IMR-90 (cell line): ENCODE results near the gene PLPP4. TPM values are rescaled to one million over a fixed set of nuclear protein-coding genes. Genes with fewer than 3 reads are reported as not detected.

Source experiments
- ATAC-seq: fragments of 200-7000 bp; cut with Tn5 transposase; 2 replicates; pipeline ENCODE4 v1.9.1; 2020; ENCODE audit warnings: low read depth, mild to moderate bottlenecking, moderate library complexity
- BruUV-seq: library from RNA; stranded (reverse); fragments of 400-500 nt; replicated peaks from 2 replicates; lab custom pipeline; 2021; lab: Mats Ljungman, UMichigan
- CTCF ChIA-PET: fragments of 300-600 bp; formaldehyde crosslinking; extraction: SDS; loops from one replicate; lab custom pipeline; 2021; ENCODE audit warnings: antibody characterized with exemption; lab: Yijun Ruan, JAX
- POLR2A ChIA-PET: fragments of 300-600 bp; sonication (Branson Sonifier 250); formaldehyde crosslinking; loops from one replicate; lab custom pipeline; 2022; ENCODE audit warnings: antibody characterized with exemption; ENCODE audit not compliant: unreplicated experiment; lab: Charles Lee
- DNase-seq: peaks from one replicate; pipeline ENCODE4 v3.0.0; 2013
- H2AFZ ChIP-seq: replicated peaks from 2 replicates; pipeline ENCODE3; 2013; ENCODE audit warnings: low read length, mild to moderate bottlenecking; ENCODE audit not compliant: poor library complexity
- H2AK5ac ChIP-seq: 2 replicates; pipeline ENCODE4 v1.6.1; 2013; ENCODE audit warnings: low read depth, low read length, inconsistent platforms
- H2AK9ac ChIP-seq: replicated peaks from 2 replicates; pipeline ENCODE3; 2013; ENCODE audit warnings: mild to moderate bottlenecking, low read depth, low read length, moderate library complexity; ENCODE audit not compliant: poor library complexity
- H2BK120ac ChIP-seq: 2 replicates; pipeline ENCODE4 v1.6.1; 2013; ENCODE audit warnings: low read depth, low read length, inconsistent platforms
- H2BK15ac ChIP-seq: 3 replicates; pipeline ENCODE4 v1.6.1; 2013; ENCODE audit warnings: low read depth, low read length, inconsistent platforms
- H2BK20ac ChIP-seq: 2 replicates; pipeline ENCODE4 v1.6.1; 2013; ENCODE audit warnings: low read depth, mild to moderate bottlenecking, inconsistent platforms, low read length, moderate library complexity
- H2BK5ac ChIP-seq: 2 replicates; pipeline ENCODE4 v1.6.1; 2013; ENCODE audit warnings: mild to moderate bottlenecking, low read depth, low read length, inconsistent platforms; ENCODE audit not compliant: poor library complexity, severe bottlenecking
- H3K14ac ChIP-seq: replicated peaks from 2 replicates; pipeline ENCODE4 v1.6.1; 2013; ENCODE audit warnings: low read depth, low read length, inconsistent platforms
- H3K18ac ChIP-seq: 2 replicates; pipeline ENCODE4 v1.6.1; 2013; ENCODE audit warnings: low read depth, low read length, control low read depth
- H3K23ac ChIP-seq: 2 replicates; pipeline ENCODE4 v1.6.1; 2013; ENCODE audit warnings: low read depth, low read length, inconsistent platforms
- H3K27ac ChIP-seq: 2 replicates; pipeline ENCODE4 v1.5.1; 2013; ENCODE audit warnings: mild to moderate bottlenecking, control low read depth, low read length; ENCODE audit not compliant: insufficient read depth
- H3K27me3 ChIP-seq: 2 replicates; pipeline ENCODE4 v1.6.1; 2013; ENCODE audit warnings: low read length; ENCODE audit not compliant: control insufficient read depth, insufficient read depth
- H3K36me3 ChIP-seq: 2 replicates; pipeline ENCODE4 v1.6.1; 2013; ENCODE audit warnings: low read length, mixed read lengths; ENCODE audit not compliant: control insufficient read depth, insufficient read depth
- H3K4ac ChIP-seq: 2 replicates; pipeline ENCODE4 v1.6.1; 2013; ENCODE audit warnings: low read depth, low read length, inconsistent platforms
- H3K4me1 ChIP-seq: 2 replicates; pipeline ENCODE4 v1.6.1; 2013; ENCODE audit warnings: low read length, mixed read lengths; ENCODE audit not compliant: control insufficient read depth, insufficient read depth
- H3K4me2 ChIP-seq: 2 replicates; pipeline ENCODE4 v1.6.1; 2013; ENCODE audit warnings: low read depth, mild to moderate bottlenecking, control low read depth, low read length, moderate library complexity
- H3K4me3 ChIP-seq: 2 replicates; pipeline ENCODE4 v1.5.1; 2013; ENCODE audit warnings: low read depth, mild to moderate bottlenecking, control low read depth, low read length, moderate library complexity; ENCODE audit not compliant: insufficient read depth
- H3K56ac ChIP-seq: 2 replicates; pipeline ENCODE4 v1.6.1; 2013; ENCODE audit warnings: low read length, inconsistent platforms; ENCODE audit not compliant: insufficient read depth; ENCODE audit errors: extremely low read depth
- H3K79me1 ChIP-seq, 2 experiments: 2 replicates each; pipeline ENCODE4 v1.6.1; 2013; ENCODE audit warnings: low read length in 2 of 2, inconsistent platforms in 1 of 2, low read depth in 1 of 2
- H3K9ac ChIP-seq: 2 replicates; pipeline ENCODE4 v1.6.1; 2013; ENCODE audit warnings: low read depth, low read length, control low read depth
- H3K9me1 ChIP-seq: 2 replicates; pipeline ENCODE4 v1.6.1; 2013; ENCODE audit warnings: low read length, inconsistent platforms; ENCODE audit not compliant: insufficient read depth
- H3K9me3 ChIP-seq: 2 replicates; pipeline ENCODE4 v1.6.1; 2013; ENCODE audit warnings: low read length; ENCODE audit not compliant: control insufficient read depth, insufficient read depth
- H4K20me1 ChIP-seq: 2 replicates; pipeline ENCODE4 v1.6.1; 2013; ENCODE audit warnings: low read length, inconsistent platforms; ENCODE audit not compliant: insufficient read depth
- H4K5ac ChIP-seq: 2 replicates; pipeline ENCODE4 v1.6.1; 2013; ENCODE audit warnings: mild to moderate bottlenecking, low read depth, low read length, control low read depth
- H4K8ac ChIP-seq, 2 experiments: 2 replicates each; pipeline ENCODE4 v1.6.1; 2013; ENCODE audit warnings: low read depth in 2 of 2, low read length in 2 of 2, control low read depth in 1 of 2, inconsistent platforms in 1 of 2
- H4K91ac ChIP-seq: 2 replicates; pipeline ENCODE4 v1.6.1; 2013; ENCODE audit warnings: low read depth, low read length, inconsistent platforms; ENCODE audit not compliant: insufficient read depth
- BHLHE40 ChIP-seq: fragments of 150-350 bp; IDR thresholded peaks from 2 replicates; pipeline ENCODE4 v1.6.1; 2016; ENCODE audit warnings: mild to moderate bottlenecking, low read depth, low read length
- CEBPB ChIP-seq: IDR thresholded peaks from 2 replicates; pipeline ENCODE4 v1.6.1; 2012; ENCODE audit warnings: low read depth, low read length, improper control_type of control experiment
- CHD1 ChIP-seq: IDR thresholded peaks from 2 replicates; pipeline ENCODE4 v1.6.1; 2012; ENCODE audit warnings: low read depth, low read length, improper control_type of control experiment
- FOS ChIP-seq: fragments of 150-350 bp; IDR thresholded peaks from 2 replicates; pipeline ENCODE4 v1.6.1; 2016; ENCODE audit warnings: low read depth, low read length
- MAFK ChIP-seq: IDR thresholded peaks from 2 replicates; pipeline ENCODE4 v1.6.1; 2012; ENCODE audit warnings: low read depth, low read length, improper control_type of control experiment
- MAZ ChIP-seq: IDR thresholded peaks from 2 replicates; pipeline ENCODE4 v1.6.1; 2012; ENCODE audit warnings: low read depth, mild to moderate bottlenecking, low read length, improper control_type of control experiment, moderate library complexity, borderline replicate concordance
- MXI1 ChIP-seq: IDR thresholded peaks from 2 replicates; pipeline ENCODE4 v1.6.1; 2012; ENCODE audit warnings: low read depth, mild to moderate bottlenecking, low read length, moderate library complexity, borderline replicate concordance
- NFE2L2 ChIP-seq: fragments of 150-350 bp; IDR thresholded peaks from 2 replicates; pipeline ENCODE4 v1.6.1; 2016; ENCODE audit warnings: low read depth, mild to moderate bottlenecking, low read length
- POLR2A ChIP-seq: IDR thresholded peaks from 2 replicates; pipeline ENCODE4 v1.6.1; 2012; ENCODE audit warnings: mild to moderate bottlenecking, low read depth, low read length
- RAD21 ChIP-seq: IDR thresholded peaks from 2 replicates; pipeline ENCODE4 v1.6.1; 2012; ENCODE audit warnings: low read length, improper control_type of control experiment
- RCOR1 ChIP-seq: IDR thresholded peaks from 2 replicates; pipeline ENCODE4 v1.6.1; 2012; ENCODE audit warnings: mild to moderate bottlenecking, low read length, improper control_type of control experiment; ENCODE audit not compliant: insufficient replicate concordance
- SMC3 ChIP-seq: fragments of 150-350 bp; IDR thresholded peaks from 2 replicates; pipeline ENCODE4 v1.6.1; 2016; ENCODE audit warnings: low read depth, mild to moderate bottlenecking, antibody characterized with exemption, low read length, moderate library complexity
- USF2 ChIP-seq: fragments of 150-350 bp; IDR thresholded peaks from 2 replicates; pipeline ENCODE4 v1.6.1; 2017; ENCODE audit warnings: mild to moderate bottlenecking, antibody characterized with exemption, low read length, low read depth
- WGBS, 2 experiments: methylation state at CpG; one replicate each; pipeline versions ENCODE4 v1.1.5 to v1.1.7; 2013; ENCODE audit warnings: missing lambda C conversion rate in 2 of 2; ENCODE audit not compliant: insufficient read length in 1 of 2; ENCODE audit errors: extremely low coverage in 2 of 2; 5-methylcytosine and 5-hydroxymethylcytosine counted together
- dilution Hi-C: fragments of 300-500 bp; cut with HindIII; formaldehyde crosslinking; loops from one replicate; pipeline ENCODE4 v1.14.3; 2018; ENCODE audit warnings: low sequenced_read_pairs; ENCODE audit not compliant: unreplicated experiment
- in situ Hi-C: fragments of 300-500 bp; cut with MboI; formaldehyde crosslinking; loops from 3 replicates; pipeline ENCODE4 v1.14.3; 2019; ENCODE audit warnings: low sequenced_read_pairs, inconsistent platforms, mixed read lengths
- intact Hi-C: fragments of 100-400 bp; cut with micrococcal nuclease; formaldehyde crosslinking; loops from 2 replicates; pipeline ENCODE4 v1.10.0; 2022
- polyA plus RNA-seq, 3 experiments: library from polyadenylated mRNA; depleted of rRNA; stranded (reverse); fragments of >200 nt; gene quantifications; 2 replicates each; pipeline ENCODE4 v1.2.3, GENCODE V29; 2012; ENCODE audit warnings: low replicate concordance in 1 of 3
- total RNA-seq: library from RNA; depleted of rRNA; stranded (reverse); fragments of >200 nt; gene quantifications from 2 replicates; pipeline ENCODE4 v1.2.3, GENCODE V29; 2012
- TF ChIP-seq, protein P1 (sequence below): fragments of 150-350 bp; IDR thresholded peaks from 2 replicates; pipeline ENCODE4 v1.6.1; 2016; ENCODE audit warnings: low read depth, mild to moderate bottlenecking, low read length, moderate library complexity, borderline replicate concordance

Gene PLPP4
- total and polyA plus RNA-seq, 2 of the 4 experiments (the other 2 are of a cell fraction): 0.18 to 0.60 TPM

DNA sequence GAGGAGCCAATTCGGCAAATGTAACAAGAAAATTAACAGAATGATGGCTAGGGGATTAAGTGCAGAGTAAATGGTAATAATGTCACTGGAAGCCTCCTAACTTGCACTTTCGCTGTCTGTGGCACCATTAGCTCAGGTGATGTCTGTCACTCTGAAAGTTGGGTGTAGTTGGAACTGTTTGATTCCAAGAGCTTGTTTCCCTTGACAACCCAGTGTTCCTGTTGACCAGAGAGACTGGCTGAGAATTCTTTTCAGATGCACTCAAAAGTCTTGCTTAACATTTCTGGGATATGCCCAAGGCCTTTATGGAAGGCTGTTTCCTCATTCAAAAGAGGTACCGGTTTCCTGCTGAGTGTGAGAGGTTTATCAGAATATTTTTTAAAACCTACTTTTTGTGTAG lies 49.6 kb downstream of the PLPP4 start:
- TF ChIP-seq SMC3 (no peak), MAZ (no peak), FOS (no peak), USF2 (no peak), MXI1 (no peak), CEBPB (no peak), RAD21 (no peak), NFE2L2 (no peak), RCOR1 (no peak), BHLHE40 (no peak), CHD1 (no peak), POLR2A (no peak), MAFK (no peak)
- TF ChIP-seq, protein P1, sequence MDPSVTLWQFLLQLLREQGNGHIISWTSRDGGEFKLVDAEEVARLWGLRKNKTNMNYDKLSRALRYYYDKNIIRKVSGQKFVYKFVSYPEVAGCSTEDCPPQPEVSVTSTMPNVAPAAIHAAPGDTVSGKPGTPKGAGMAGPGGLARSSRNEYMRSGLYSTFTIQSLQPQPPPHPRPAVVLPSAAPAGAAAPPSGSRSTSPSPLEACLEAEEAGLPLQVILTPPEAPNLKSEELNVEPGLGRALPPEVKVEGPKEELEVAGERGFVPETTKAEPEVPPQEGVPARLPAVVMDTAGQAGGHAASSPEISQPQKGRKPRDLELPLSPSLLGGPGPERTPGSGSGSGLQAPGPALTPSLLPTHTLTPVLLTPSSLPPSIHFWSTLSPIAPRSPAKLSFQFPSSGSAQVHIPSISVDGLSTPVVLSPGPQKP: no peak
- 20% methylated on average over 1 of the region's 3 CpGs; no CpG with 5 or more reads in 1 of the 2 experiments for WGBS, 2 experiments

More for the DNA sequence above, 49.6 kb downstream of the PLPP4 start:
- ATAC-seq (no peak), DNase-seq (no peak)
- no peak overlapping the region for H3K4ac ChIP-seq
- in situ Hi-C loops: no loop called here
- H3K36me3 ChIP-seq: no peaks in the 10 kb centered on the region
- H4K5ac ChIP-seq: no peak overlapping the region
- ChIA-PET CTCF (no interaction called here), POLR2A (interaction anchor here (0.6 kb wide), 1 partner anchor 14 kb away, joined by 28 read pairs; no protein-coding TSS in a partner anchor)
- H3K9me3 ChIP-seq: peaks cover 25% of the 10 kb centered on the region
- no peaks in the 10 kb centered on the region for H3K9me1 ChIP-seq
- H2AK5ac ChIP-seq: no peak overlapping the region
- no peak overlapping the region for H2AFZ ChIP-seq
- no peaks in the 10 kb centered on the region for H3K27me3 ChIP-seq
- H3K18ac ChIP-seq: no peak overlapping the region
- no peak overlapping the region for H2BK15ac ChIP-seq
- BruUV-seq: no TSS peak
- no peak overlapping the region for H2BK120ac ChIP-seq
- no peak overlapping the region for H2AK9ac ChIP-seq
- no peak overlapping the region for H3K56ac ChIP-seq
- no peaks in the 10 kb centered on the region for H3K4me1 ChIP-seq
- H3K27ac ChIP-seq: no peak overlapping the region
- H4K20me1 ChIP-seq: no peaks in the 10 kb centered on the region
- H2BK20ac ChIP-seq: no peak overlapping the region
- no peak overlapping the region for H4K91ac ChIP-seq
- H3K14ac ChIP-seq: no peak overlapping the region
- intact Hi-C loops: no loop called here
- dilution Hi-C loops: no loop called here
- H3K9ac ChIP-seq: no peak overlapping the region
- H4K8ac ChIP-seq: no peak overlapping the region
- H3K4me2 ChIP-seq: no peak overlapping the region
- H3K23ac ChIP-seq: no peak overlapping the region
- no peak overlapping the region for H2BK5ac ChIP-seq
- H3K4me3 ChIP-seq: no peak overlapping the region
- H3K79me1 ChIP-seq: no peaks in the 10 kb centered on the region
